MCF 10A (cell line): Measurements from ENCODE around the gene MLNR. TPM values are rescaled to one million over a fixed set of nuclear protein-coding genes. Genes with fewer than 3 reads are reported as not detected.

Experiments
- BruUV-seq: library from RNA; stranded (reverse); fragments of 400-500 nt; replicated peaks from 2 replicates; lab custom pipeline; 2021; lab: Mats Ljungman, UMichigan
- CTCF ChIA-PET: fragments of 300-600 bp; sonication (Branson Sonifier 250); formaldehyde crosslinking; extraction: SDS; loops from one replicate; lab custom pipeline; 2021; ENCODE audit warnings: antibody characterized with exemption, inconsistent platforms; lab: Yijun Ruan, JAX
- POLR2A ChIA-PET: fragments of 300-600, 350-650 bp; sonication (Branson Sonifier 250); formaldehyde crosslinking; extraction: SDS; loops from one replicate; lab custom pipeline; 2020; ENCODE audit warnings: antibody characterized with exemption, inconsistent platforms; lab: Yijun Ruan, JAX
- DNase-seq: peaks from one replicate; pipeline ENCODE4 v3.0.0-alpha.2; 2018; ENCODE audit not compliant: unreplicated experiment
- H3K27ac Mint-ChIP-seq: one replicate; pipeline ENCODE4 v1.8.0; 2022; ENCODE audit warnings: mild to moderate bottlenecking, low read depth, mixed read lengths; ENCODE audit not compliant: unreplicated experiment
- H3K27me3 Mint-ChIP-seq: one replicate; pipeline ENCODE4 v1.8.0; 2022; ENCODE audit warnings: mixed read lengths; ENCODE audit not compliant: insufficient read depth, unreplicated experiment
- H3K36me3 Mint-ChIP-seq: one replicate; pipeline ENCODE4 v1.8.0; 2022; ENCODE audit warnings: mild to moderate bottlenecking, moderate library complexity, mixed read lengths; ENCODE audit not compliant: insufficient read depth, unreplicated experiment
- H3K4me1 Mint-ChIP-seq: one replicate; pipeline ENCODE4 v1.8.0; 2022; ENCODE audit warnings: mixed read lengths; ENCODE audit not compliant: insufficient read depth, unreplicated experiment
- H3K4me3 Mint-ChIP-seq: one replicate; pipeline ENCODE4 v1.8.0; 2022; ENCODE audit warnings: mild to moderate bottlenecking, moderate library complexity, mixed read lengths; ENCODE audit not compliant: unreplicated experiment
- H3K9me3 Mint-ChIP-seq: one replicate; pipeline ENCODE4 v1.8.0; 2022; ENCODE audit warnings: mixed read lengths; ENCODE audit not compliant: unreplicated experiment
- intact Hi-C: fragments of 100-400 bp; cut with micrococcal nuclease; formaldehyde crosslinking; loops from 2 replicates; pipeline ENCODE4 v1.14.1; 2022
- total RNA-seq: library from RNA; stranded (reverse); gene quantifications from 2 replicates; pipeline ENCODE4 v1.2.3, GENCODE V29; 2022
- TF ChIP-seq, protein P1 (sequence below): fragments of 200-600 bp; IDR thresholded peaks from one replicate; pipeline ENCODE4 v1.8.0; 2022; ENCODE audit warnings: antibody characterized with exemption, mild to moderate bottlenecking; ENCODE audit not compliant: unreplicated experiment

Gene MLNR
- total RNA-seq, 1 experiment from 2014 or later: not detected

DNA sequence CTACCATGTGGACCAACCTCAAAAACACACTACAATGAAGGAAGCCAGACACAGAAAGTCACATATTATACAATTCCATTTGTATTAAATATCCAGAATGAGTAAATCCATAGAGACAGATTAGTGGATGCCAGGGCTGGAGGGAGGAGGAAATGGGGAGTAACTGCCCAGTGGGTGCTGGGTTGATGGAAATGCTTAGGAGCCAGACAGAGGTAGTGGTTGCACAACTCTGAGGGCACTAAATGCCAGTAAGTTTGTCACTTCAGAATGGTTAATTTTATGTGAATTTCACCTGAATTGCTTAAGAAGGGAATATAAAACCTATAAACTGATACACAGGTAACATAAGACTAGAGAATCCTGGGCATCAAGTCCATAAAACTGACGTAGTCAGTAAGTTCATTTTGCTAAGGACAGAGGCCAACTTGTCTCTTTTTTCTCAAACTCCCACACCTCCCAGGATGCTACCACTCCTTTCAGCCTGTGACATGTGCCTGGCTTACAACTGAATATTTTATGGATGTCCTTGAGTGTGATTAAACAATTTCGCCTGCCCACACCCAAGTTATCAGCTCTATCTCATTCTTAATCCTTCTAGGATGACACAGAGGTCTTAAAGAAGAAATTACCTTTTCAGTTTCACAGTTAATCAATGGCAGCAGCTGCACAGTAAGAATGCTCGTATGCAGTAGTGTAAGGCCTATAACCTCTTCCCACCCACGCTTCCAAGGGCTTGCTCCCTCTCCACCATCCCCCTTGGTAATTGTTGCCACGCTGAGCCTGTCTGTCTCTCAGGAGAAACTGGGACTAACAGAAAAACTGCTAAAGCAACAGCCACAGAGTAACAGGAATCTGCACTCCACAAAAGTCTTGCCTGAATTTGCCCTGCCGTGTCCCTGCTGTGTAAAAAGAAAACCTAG is 5.9 kb upstream of the MLNR start:
- Mint-ChIP-seq H3K4me3 (no peak overlapping the region), H3K4me1 (no peaks in the 10 kb centered on the region), H3K27me3 (no peaks in the 10 kb centered on the region), H3K9me3 (peaks cover 8% of the 10 kb centered on the region), H3K36me3 (peaks cover 35% of the 10 kb centered on the region), H3K27ac (no peak overlapping the region)
- ChIA-PET CTCF (interaction anchor here (0.9 kb wide), 2 partner anchors 10 to 96 kb away, joined by 4 to 5 read pairs; no protein-coding TSS in a partner anchor), POLR2A (interaction anchor here (0.6 to 1.6 kb wide), 3 partner anchors 8 to 22 kb away, joined by 3 to 4 read pairs (median 3); no protein-coding TSS in a partner anchor)
- TF ChIP-seq, protein P1, sequence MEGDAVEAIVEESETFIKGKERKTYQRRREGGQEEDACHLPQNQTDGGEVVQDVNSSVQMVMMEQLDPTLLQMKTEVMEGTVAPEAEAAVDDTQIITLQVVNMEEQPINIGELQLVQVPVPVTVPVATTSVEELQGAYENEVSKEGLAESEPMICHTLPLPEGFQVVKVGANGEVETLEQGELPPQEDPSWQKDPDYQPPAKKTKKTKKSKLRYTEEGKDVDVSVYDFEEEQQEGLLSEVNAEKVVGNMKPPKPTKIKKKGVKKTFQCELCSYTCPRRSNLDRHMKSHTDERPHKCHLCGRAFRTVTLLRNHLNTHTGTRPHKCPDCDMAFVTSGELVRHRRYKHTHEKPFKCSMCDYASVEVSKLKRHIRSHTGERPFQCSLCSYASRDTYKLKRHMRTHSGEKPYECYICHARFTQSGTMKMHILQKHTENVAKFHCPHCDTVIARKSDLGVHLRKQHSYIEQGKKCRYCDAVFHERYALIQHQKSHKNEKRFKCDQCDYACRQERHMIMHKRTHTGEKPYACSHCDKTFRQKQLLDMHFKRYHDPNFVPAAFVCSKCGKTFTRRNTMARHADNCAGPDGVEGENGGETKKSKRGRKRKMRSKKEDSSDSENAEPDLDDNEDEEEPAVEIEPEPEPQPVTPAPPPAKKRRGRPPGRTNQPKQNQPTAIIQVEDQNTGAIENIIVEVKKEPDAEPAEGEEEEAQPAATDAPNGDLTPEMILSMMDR: no peak
- no TSS peak for BruUV-seq
- DNase-seq: no peak
- intact Hi-C loops: no loop called here

DNA sequence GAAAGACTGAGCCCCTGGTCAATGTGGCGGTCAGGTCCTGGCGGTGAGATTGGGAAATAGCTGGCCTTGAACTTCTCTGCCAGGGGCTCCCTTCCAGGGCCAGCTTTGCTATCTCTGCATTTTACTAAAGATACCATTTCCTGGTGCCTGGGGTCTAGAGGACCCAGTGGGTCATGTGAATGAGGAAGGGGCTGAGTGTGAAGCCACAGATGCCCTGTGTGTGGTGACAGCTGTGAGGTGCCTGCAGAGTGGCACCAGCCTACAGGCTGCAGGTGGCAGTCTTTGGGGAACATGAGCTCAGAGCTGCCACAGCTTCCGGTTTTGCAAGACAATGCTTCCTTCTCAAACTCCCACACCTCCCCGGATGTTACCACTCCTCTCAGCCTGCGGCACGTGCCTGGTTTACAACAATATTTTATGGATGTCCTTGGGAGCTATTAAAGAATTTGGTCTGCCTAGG is 5.2 kb upstream of the MLNR start:
- BruUV-seq: no TSS peak
- Mint-ChIP-seq H3K27me3 (no peaks in the 10 kb centered on the region), H3K27ac (no peak overlapping the region), H3K9me3 (peaks cover 8% of the 10 kb centered on the region), H3K4me1 (no peaks in the 10 kb centered on the region), H3K4me3 (no peak overlapping the region), H3K36me3 (peaks cover 28% of the 10 kb centered on the region)
- TF ChIP-seq, protein P1: no peak
- CTCF ChIA-PET: interaction anchor here (0.9 kb wide), 2 partner anchors 9 to 96 kb away, joined by 4 to 5 read pairs; no protein-coding TSS in a partner anchor
- POLR2A ChIA-PET: interaction anchor here (0.6 to 1.6 kb wide), 3 partner anchors 9 to 22 kb away, joined by 3 to 4 read pairs (median 3); no protein-coding TSS in a partner anchor
- DNase-seq: peak; percentile 32
- intact Hi-C loops: no loop called here

DNA sequence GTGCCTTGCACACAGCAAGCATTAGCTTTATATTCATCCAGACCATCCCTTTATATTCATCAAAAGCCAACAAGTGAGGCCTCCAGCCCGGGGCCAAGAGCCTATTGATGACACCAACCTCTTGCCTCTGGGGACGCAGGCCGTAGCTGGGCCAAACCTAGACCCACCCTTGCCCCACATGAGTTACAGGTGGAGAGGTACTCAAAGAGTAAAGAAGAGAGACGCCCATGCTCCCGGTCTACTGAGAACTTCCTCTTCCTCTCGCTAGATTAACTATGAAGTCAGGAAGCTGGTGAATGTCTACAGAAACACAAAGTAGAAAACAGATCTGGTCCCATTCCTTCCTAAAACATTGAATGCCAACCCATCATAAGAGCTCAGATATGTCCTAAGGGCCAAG is 3.8 kb upstream of the MLNR start:
- BruUV-seq: no TSS peak
- POLR2A ChIA-PET: no interaction called here
- Mint-ChIP-seq H3K4me3 (no peak overlapping the region), H3K9me3 (peaks cover 8% of the 10 kb centered on the region), H3K27ac (no peak overlapping the region), H3K4me1 (no peaks in the 10 kb centered on the region), H3K36me3 (peaks cover 15% of the 10 kb centered on the region), H3K27me3 (no peaks in the 10 kb centered on the region)
- TF ChIP-seq, protein P1: no peak
- CTCF ChIA-PET: no interaction called here
- DNase-seq: no peak
- intact Hi-C loops: no loop called here

- Mint-ChIP-seq H3K4me3 (no peak overlapping the region), H3K4me1 (no peaks in the 10 kb centered on the region), H3K27me3 (no peaks in the 10 kb centered on the region), H3K9me3 (peaks cover 8% of the 10 kb centered on the region), H3K36me3 (no peaks in the 10 kb centered on the region), H3K27ac (no peak overlapping the region)
- no TSS peak for BruUV-seq
- intact Hi-C loops: no loop called here
- TF ChIP-seq, protein P1: no peak
- CTCF ChIA-PET: interaction anchor here (0.6 kb wide), 1 partner anchor 1588 kb away, joined by 4 read pairs; no protein-coding TSS in a partner anchor
- no peak for DNase-seq
- POLR2A ChIA-PET: no interaction called here
These were observed 2.1 kb upstream of the MLNR start for GRCh38 chr13:49217962-49218492.
